HG02870 (cell line): ENCODE data around the gene TCOF1.

Experiments used
- ATAC-seq: cut with Tn5 transposase; IDR thresholded peaks from one replicate; pipeline ENCODE4 v1.9.1; 2021; ENCODE audit warnings: mild to moderate bottlenecking, moderate library complexity; ENCODE audit not compliant: unreplicated experiment

The TCOF1 gene

DNA sequence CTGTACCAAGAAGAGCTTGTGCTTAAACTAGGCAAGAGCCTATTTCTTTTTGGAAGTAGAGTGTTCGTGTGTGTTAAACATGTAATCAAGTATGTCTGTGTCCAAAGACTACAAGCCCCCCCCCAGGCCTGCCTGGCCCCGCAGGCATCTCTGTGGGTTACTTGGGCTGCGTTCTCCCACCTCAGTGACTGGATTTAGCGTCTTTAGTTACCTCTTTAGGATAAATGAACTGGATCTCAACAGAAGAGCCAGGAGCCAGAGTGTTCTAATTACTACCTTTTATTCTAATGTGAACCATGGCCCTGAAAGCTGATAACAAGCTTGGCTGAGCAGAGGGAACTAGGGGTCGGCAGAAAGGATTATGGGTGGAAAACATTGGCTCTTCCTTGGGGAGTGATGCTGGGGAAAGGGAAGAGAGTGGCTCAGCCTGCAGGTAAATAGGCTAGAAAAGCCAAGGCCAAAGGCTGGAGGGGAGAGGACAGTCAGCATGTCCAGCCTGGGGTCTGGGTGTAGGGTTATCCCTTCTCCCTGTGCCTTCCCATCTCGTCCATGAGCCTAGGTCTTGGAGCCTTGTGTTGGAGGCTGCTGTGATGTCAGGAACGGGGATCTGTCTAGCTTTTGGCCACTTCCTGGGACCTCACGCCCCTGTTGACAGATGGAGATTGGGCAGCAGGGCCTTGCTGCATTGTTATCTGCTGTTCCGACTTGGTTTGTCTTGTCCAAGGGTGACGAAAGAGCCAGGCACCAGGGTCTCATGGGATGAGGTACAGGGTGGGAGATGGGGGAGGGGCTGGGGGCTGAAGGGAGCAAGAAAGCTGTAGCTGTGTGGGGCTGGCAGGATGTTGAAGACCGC, 44.1 kb downstream of the TCOF1 start:
- no peak for ATAC-seq

DNA sequence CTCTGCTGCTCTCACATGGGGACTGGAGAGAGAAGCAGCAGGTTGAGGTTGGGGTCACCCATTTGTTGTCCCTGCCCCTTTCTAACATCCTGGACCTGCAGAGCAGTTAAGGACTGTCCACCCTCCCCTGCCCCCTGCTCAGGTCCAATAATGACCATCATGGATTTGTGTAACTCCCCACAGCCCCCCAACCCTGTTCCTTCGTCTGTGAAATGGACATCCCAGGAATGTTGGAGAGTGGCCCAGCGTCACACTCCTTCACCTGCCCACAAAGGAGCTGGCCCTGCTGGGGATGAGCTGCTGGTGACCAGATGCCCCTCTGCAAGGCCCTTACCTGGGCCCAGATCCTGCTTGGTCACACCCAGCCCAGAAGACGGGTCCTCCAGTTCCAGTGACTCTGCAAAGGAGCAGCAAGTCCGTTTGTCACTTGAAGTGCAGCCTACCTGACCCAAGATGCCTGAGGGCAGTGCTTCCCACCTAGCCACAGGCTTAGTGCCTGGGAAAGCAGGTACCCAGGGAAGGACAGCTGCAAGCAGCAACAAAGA, 44.8 kb downstream of the TCOF1 start:
- ATAC-seq: no peak

DNA sequence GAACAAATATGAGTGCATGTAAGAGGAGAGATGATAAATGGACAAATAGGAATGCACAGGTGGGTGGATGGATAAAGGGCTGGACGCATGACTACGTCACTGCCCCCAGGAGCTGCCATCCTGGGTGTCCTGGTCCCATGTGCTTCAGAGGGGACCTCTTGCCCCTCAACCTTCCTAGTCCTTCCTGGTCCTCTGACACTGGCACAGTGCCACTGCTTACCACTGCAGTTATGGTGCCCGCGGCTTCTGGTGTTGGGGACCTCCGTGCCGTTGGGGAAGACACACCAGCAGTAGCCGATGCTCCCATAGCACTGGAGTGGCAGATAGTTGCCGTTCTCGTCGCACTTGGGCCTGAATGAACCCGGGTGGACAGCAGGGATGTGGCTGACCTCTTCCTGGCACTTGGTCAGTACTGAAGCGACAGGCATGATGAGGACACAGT, 45.4 kb downstream of the TCOF1 start:
- no peak for ATAC-seq

DNA sequence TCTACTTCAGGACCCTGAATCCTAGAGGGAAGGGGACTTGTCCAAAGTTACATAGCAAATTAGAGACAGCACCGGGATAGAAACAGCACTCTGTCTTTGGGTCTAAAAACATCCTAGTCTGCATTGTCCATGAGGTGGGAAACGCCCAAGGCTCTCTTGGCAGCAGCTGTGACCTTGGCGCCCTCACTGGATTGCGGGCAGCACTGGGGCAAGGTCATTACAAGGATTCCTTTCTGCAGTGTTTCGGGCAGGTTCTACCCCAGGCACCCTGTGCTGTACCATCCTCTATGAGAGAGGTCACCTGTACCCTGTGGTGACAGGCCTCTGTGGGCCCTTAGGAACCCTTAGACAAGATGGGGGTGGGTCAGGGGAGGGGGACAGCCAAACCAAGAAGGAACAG, 46.6 kb downstream of the TCOF1 start:
- no peak for ATAC-seq

DNA sequence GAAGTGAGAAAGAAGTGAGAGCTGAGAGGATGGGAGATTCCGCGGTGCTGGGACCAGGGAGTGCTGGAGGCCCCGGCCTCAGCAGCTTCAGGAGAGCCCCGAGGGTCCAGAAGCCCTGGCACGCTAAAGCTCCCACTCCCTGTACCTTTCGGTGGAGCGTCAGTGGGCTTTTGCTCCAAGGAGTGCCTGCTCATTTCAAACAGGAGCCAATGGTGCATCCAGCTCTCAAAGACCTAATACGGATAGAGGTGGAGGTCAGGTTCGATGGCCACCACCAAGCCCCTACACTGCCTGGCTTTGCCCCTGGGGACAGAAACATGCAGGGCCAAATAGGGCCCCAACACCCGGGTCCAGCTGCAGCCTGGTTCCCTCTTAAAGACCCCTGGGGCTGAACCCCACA, 47.0 kb downstream of the TCOF1 start:
- ATAC-seq: no peak

DNA sequence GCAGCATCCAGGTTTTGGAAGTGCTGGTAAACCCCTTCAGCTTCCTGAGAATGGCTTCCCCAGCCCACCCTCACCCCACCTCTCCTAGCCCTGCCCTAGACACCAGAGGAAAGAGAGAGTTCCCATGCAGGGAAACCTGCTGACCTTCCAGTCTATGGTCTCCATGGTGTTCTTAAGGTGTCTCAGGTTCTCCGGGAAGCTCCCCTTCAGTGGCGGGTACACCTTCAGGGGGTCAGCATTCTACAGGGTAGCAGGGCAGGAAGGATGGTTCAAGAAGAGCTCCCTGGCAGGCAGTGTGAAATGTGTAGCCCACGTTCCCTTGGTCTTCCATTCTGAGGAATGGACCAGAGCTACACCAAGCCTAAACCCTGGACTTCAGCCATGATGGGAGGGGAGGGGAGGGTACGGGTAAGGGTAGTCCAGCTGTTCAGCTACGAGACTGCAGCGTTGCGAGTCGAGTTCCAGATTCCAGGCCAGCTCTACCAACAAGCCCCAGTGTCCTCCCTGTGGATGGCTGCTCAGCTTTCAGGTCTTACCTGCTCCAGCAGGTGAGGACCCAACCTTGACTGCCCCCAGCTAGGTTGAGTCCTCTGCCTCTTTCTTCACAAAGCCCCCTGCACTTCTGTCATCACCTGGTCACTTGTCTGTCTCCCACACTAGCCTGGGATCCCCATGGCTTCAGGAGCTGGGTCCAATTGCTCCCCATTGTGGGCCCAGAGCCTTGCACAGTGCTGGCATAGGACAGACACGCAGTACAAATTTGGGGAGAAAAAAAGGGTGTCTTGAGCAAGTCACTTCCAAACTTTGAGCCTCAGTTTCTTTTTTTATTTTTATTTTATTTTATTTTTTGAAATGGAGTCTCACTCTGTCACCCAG, 47.7 kb downstream of the TCOF1 start:
- no peak for ATAC-seq

DNA sequence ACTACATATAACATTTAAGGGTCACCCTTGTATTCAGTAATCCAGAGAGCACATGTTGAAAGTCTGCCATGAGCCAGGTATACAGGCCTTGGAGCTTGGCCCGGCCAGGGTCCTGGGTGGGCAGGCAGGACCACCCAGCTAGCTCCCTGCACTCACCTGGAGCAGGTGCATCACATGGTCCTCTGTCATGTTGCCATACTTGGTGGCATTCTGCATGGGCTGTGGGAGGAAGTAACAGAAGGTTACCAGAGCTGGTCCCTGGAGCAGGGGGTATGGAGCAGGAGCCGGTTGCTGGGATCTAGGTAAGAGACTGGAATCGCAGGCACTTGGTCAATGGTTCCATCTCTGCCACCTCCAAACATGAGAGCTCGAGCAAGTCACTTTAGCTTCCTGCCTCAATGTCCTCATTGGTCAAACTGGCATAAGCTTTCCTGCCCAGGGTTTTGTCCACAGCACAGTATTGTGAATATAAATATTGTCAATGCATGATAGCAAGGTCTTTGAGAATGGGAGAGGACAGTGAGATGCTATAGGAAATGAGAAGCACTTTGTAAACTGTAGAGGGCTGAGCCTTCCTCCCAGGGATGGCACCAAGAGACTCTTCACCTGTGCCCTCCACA, 48.7 kb downstream of the TCOF1 start:
- no peak for ATAC-seq

DNA sequence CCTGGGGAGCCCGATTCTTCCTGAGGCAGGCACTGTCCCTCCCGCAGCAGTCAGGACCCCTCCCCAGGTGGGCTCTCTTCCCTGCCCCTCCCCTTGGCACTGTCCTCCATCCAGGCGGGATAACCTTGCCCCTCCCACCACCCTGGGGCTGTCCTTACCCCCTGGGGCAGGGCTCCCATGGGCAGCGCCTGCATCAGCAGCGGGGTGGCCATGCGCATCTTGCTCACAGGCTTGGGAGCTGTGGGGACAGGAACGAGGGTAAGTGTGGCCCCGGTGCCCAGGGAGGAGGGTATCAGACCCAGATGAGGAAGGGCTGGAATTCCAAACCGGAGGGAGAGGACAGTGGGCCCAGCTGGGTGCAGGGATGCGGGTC, 49.2 kb downstream of the TCOF1 start:
- ATAC-seq: no peak

DNA sequence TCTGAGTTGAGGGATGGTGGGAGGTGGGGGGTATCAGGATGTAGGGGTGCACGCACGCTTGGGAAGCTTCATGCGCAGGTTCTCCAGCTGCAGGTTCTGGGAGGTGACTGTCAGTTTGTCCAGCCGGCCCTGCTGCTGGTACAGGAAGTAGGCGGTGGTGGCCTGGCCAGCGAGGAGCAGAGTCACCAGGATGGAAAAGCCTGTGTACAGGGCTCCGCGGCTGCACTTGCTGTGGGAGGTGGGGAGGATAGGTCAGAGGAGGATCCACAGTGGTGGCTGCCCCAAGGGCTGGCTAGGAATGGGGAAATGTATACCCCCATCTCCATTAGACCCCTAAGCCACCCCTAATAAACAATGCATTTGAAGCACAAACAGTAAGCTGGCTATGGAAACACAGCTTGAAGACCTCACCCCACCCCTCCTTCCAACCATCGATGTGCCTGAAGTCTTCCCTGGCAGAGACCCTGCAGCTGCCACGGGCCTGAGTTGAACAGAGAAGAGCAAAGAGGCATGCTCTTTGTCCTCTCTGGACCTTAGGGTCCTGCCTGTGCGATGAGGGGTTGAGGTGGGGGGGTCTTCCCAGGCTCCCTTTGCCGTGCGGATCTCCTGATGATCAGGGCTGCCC, 49.7 kb downstream of the TCOF1 start:
- ATAC-seq: no peak

DNA sequence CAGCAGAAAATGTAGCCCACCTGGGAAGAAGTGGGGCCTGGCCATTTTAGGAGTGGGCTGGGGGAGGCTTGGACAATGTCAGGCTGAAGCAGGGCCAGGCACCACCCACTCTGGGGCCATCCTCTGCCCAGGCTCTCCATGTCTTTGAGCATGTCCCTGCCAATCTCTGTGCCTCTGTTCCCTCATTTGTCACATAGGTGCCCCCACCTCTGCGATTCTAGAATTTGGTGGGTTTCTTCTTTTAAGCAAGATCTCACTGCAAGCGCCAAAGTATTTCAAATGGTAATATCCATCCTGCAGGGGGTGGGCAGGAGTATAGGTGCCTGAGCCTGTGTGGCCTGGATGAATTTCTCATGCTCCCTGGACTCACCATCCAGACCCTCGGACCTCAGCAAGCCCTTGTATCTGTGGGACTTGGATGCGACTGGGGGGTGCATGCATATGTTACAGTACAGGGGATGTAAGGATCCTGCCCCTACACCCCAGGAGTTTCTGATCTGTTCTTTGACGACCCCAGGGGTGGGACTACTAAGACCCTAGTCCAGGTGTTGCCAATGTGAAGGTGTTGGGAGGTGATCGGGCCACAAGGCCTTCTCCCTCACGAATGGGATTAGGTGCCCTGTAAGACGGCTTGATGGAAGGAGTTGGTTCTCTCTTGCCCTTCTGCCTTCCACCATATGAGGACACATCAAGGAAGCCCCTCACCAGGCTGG, 50.9 kb downstream of the TCOF1 start:
- ATAC-seq: no peak

DNA sequence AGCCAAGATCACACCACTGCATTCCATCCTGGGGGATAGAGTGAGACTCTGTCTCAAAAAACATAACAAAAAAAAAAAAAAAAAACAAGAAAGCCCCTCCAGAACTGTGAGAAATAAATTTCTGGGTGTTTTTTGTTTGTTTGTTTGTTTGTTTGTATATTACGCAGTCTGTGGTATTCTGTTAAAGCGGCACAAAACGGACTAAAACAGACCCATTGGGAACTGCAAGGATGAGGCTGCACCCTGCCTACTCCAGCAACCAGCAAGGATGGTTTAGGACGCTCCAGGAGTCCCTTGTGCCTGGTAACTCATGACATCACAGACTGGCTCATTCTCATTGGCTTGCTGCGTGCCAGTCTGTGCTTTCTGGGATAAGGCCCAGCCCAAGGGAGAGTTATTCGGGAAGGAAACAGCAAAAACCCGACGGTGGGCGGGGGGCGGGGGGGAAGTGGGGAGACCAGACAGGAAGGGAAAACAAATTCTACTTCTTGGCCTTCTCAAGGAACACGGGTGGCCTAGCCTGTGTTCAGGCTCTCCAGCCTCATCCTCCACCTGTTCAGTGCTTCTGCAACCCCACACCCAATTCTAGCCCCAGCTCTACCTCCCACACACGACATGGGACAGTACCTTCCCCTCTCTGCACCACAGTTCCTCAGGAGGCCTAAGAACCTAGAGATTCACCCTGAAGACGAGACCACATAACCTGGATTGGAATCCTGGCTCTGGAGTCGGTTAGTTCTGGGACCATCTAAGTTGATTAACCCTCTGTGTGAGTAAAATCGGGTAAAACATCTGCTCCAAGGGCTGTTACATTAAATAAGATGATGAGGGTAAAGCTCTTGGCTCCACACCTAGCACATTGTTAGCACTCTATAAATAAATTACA, 52.4 kb downstream of the TCOF1 start:
- ATAC-seq: peak; percentile 21

DNA sequence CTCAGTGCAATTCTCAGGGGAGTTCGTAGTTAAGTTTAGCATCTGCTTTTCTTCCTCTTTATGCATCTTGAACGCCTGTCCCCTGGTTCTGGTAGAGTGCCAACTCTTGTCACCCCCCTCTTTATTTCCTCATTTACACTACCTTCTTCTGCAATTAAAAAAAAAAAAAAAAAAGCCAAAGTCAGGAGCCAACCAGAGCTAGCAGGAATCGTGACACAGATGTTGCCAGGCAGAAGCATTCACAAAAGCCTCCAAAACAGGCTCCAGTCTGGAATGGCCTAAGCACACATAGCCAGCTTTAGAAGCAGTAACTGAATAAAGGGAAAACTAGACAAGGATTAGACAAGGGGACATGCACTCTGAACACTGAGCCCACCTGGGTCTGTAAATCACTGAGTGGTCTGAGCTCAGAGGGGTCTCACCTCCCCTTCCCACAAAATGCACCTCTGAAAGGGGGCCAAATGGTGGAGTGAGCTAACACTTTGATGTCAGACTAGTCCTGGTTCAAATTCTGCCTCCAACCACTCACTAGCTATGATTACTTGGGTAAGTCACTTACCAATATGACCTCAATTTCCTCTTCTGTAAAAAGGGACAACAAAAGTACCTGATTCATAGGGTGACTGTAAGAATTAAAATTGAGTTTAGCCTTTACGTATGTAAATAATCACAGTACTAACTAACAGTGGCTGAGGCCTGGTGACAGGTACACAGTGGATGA, 53.2 kb downstream of the TCOF1 start:
- ATAC-seq: no peak

DNA sequence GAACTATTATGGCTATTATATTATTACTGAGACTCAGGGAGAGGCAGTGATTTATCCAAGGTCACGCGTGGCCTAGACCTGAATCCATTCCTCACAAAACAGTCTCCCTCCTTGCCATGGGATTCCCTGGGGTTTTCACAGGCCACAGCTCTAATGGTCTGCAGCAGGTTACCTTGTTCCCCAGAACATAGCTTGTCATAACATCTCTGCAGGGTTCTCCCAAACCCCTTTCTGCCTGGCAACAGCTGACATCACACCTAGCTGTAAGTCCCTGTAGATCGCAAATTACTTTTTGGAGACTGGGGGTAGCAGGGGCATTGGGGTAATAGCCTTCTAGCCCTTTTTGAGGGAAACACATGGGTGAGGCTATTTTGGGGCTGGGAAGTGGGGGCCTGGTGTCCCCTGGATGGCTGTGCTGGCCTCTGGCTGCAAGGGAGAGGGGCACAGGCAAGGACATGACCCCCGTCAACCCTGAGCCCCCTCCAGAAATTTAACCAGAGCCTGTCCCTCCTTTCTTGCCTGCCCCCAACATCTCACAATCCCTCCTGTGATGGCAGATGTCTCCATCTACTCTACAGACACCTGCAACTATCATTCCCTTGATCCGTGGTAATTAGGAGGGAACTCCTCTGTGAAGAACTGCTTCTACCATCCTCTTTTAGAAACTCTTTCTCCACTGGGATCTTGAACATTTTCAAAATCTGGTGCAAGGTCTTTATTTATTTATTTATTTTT, 53.9 kb downstream of the TCOF1 start:
- ATAC-seq: no peak

DNA sequence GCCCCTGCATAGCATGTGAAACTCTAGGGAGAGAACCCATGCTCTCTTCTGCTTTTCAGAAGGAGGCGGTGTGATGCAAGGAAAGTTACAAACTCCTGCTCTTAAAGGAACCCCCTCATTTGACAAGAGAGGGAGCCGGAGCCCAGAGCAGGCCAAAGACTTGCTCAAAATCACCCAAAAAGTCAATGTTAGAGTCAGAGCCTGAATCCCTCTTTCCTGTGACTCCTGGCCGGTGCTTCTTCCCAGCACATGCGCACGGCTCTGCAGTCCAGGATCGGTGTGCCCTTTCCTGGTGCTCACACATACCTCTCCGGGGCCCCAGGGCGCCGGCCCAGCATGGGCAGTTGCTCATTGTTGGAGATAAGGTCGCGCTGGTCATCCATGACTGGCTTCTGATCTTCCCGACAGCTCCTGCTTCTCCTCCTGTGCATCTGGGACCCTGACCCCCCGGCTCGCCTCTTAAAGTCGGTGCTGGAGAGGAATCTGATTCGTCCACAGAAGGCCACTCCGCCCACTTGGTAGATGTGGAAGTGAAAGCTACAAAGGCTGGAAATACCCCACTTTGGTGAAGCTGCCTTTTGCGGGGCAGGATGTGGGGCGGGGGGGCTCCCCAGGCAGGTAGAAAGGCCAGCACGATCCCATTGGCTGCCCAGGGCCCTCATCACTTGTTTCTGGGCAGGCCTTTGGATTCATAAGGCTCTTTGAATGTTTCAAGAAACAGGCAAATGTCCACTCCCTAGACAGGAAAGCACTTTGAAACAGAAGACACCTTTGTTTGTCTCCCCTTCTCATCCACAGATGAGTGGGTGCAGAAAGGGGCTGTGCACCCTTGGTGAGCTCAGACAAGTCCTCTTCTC, 55.0 kb downstream of the TCOF1 start, which contains the start of gene CD74:
CD74 (minus strand) TSS at position 592 of the 857 bp plus-strand sequence; CDS start at position 431, 161 bp downstream.
- peak; percentile 72 for ATAC-seq

DNA sequence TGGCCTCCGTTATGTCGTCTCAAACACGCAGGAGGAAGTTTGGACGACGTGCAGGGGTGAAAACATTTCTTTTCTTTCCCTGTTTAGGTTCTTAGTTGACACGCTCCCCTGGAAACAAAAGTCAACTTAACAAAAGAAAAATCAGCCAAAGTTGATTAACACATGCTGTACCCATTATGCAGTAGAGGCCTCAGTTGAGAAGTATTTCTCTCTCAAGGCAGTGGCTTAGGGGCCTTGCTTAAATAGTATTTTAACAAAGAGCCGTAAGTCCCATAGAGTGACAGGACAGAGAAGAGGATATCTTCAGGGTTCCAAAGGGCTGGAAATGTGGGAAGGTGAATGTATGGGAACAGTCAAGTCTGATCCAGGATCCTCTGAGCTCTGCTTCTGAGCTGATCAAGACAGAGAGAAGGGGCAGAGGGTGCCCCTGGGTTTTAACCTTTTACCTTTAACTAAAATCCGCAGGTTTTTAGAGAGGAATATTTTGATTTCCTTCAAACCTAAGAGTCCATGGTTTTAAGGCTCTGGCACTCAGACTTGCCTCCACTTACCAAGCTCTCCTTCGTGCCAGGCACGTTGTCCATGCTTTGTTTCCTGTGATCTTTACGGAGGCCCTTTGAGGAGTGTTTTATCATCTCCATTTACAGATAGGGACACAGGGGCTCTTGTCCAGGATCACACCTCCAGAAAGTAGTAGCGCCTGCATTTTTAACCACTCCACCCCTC, 55.8 kb downstream of the TCOF1 start:
- no peak for ATAC-seq
